Neural crest cell (in vitro differentiated cells): ENCODE measurements around the gene PRXL2B. TPM values are rescaled to one million over a fixed set of nuclear protein-coding genes. Genes with fewer than 3 reads are reported as not detected.

Experiments
- DNase-seq: peaks from one replicate; pipeline ENCODE4 v3.0.0; 2021; ENCODE audit warnings: low read depth, mixed read lengths, low spot score
- H3K27ac Mint-ChIP-seq: one replicate; pipeline ENCODE4 v1.8.0; 2021; ENCODE audit warnings: mild to moderate bottlenecking, mixed read lengths; ENCODE audit not compliant: unreplicated experiment
- H3K27me3 Mint-ChIP-seq: 2 replicates; pipeline ENCODE4 v1.8.0; 2021; ENCODE audit warnings: low read depth, mild to moderate bottlenecking, mixed read lengths
- H3K36me3 Mint-ChIP-seq: 2 replicates; pipeline ENCODE4 v1.8.0; 2021; ENCODE audit warnings: low read depth, mild to moderate bottlenecking, mixed read lengths
- H3K4me1 Mint-ChIP-seq: 2 replicates; pipeline ENCODE4 v1.8.0; 2021; ENCODE audit warnings: mixed read lengths
- H3K4me3 Mint-ChIP-seq: one replicate; pipeline ENCODE4 v1.8.0; 2021; ENCODE audit warnings: mild to moderate bottlenecking, mixed read lengths
- H3K9me3 Mint-ChIP-seq: 2 replicates; pipeline ENCODE4 v1.8.0; 2021; ENCODE audit warnings: mixed read lengths
- total RNA-seq: library from RNA; stranded (reverse); gene quantifications from 2 replicates; pipeline ENCODE4 v1.2.1, GENCODE V29; 2021
- TF ChIP-seq, protein P1 (sequence below): fragments of 200-600 bp; sonication (generic); conservative IDR thresholded peaks from 2 replicates; pipeline ENCODE4 v1.5.0; 2021; ENCODE audit warnings: antibody characterized with exemption, mild to moderate bottlenecking

Gene PRXL2B
- total RNA-seq, 1 donor from 2014 or later, result 51.3 TPM

DNA sequence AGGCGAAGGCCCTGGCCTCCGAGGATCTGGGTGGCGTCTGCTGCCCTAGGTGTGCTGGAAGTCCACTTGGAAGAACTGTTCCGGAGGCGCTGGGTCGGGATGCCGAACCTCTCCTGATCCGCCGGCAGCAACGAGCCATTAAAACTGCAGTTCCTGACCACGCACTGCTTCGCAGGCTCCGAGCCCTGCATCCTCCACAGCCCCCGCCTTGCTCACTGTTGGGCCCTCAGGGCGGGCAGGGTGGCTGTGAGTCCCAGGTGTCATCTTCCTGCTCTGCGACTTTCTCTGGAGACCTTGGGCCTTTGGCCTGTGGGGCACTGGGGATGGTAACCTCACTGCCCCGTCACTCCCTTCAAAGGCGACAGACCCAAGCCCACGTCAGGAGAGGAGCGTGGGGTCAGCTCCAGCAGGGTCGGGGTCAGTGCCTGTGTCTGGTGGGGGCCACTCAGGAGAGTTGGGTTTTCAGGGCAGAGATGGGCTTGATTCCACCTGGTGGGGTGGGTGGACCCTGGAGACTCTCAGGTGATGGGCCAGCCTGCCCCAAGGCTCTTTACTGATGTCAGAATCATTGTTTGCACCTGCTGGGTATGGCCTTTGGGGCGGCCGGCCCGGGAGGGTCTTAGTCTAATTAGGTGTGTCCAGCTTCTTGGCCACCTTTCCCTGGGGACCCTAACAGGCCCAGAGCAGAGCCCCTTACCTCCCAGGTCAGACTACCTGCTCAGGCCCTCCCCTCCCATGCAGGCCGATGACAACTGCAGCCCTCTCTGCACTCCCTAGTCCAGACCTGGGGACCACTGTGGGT, 3.1 kb downstream of the PRXL2B start:
- Mint-ChIP-seq H3K27ac (no peak overlapping the region), H3K4me3 (peak overlapping the region; percentile 54), H3K36me3 (no peaks in the 10 kb centered on the region), H3K4me1 (peaks cover 10% of the 10 kb centered on the region), H3K9me3 (no peaks in the 10 kb centered on the region), H3K27me3 (no peaks in the 10 kb centered on the region)
- DNase-seq, result no peak
- TF ChIP-seq, protein P1, sequence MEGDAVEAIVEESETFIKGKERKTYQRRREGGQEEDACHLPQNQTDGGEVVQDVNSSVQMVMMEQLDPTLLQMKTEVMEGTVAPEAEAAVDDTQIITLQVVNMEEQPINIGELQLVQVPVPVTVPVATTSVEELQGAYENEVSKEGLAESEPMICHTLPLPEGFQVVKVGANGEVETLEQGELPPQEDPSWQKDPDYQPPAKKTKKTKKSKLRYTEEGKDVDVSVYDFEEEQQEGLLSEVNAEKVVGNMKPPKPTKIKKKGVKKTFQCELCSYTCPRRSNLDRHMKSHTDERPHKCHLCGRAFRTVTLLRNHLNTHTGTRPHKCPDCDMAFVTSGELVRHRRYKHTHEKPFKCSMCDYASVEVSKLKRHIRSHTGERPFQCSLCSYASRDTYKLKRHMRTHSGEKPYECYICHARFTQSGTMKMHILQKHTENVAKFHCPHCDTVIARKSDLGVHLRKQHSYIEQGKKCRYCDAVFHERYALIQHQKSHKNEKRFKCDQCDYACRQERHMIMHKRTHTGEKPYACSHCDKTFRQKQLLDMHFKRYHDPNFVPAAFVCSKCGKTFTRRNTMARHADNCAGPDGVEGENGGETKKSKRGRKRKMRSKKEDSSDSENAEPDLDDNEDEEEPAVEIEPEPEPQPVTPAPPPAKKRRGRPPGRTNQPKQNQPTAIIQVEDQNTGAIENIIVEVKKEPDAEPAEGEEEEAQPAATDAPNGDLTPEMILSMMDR, result no peak

DNA sequence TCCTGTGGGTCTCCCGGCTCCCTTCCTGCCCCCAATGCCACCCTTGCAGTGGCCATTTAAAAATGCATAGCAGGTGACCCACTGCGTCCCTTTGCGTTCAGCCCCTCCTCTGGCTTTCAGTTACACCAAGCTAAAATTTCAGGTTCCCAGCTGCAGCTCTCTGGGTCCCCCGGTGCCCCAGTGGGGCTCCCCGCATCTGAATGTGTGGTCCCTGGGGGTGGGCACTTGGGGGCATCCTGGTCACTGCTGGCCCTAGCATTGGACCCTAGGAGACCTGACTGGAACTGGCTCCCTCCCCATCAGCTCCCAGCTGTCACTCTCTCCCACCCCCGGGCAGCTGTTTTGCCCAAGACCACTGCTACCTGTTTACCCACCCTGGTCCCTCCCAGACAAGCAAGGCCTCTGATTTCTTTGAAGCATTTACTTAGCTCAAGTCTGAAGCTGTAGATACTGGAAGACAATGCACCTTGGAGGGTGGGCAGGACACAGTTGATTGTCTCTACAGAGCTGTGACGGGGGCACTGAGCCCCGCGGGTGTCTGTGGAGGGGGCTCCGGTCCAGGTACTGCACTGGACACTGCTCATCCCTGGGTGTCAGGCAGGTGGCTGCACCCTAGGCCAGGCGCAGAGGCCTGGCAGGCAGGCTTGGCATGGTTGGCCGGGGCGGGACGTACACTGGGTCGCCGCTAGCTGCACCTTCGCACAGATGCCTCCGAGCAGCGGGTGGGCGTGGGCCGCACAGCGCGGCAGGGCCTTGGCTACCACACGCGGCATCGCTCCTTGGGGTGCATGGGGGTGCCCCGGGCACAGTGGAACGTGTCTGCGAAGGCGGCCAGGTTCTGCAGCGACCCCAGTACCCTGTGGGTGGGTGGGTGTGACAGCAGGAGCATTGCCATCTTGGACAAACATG, 3.9 kb downstream of the PRXL2B start:
- H3K4me3 Mint-ChIP-seq, result peak overlapping the region; percentile 47
- peaks cover 1% of the 10 kb centered on the region for H3K4me1 Mint-ChIP-seq
- H3K36me3 Mint-ChIP-seq, result no peaks in the 10 kb centered on the region
- no peaks in the 10 kb centered on the region for H3K9me3 Mint-ChIP-seq
- TF ChIP-seq, protein P1, result no peak
- H3K27ac Mint-ChIP-seq, result no peak overlapping the region
- DNase-seq, result no peak
- no peaks in the 10 kb centered on the region for H3K27me3 Mint-ChIP-seq

DNA sequence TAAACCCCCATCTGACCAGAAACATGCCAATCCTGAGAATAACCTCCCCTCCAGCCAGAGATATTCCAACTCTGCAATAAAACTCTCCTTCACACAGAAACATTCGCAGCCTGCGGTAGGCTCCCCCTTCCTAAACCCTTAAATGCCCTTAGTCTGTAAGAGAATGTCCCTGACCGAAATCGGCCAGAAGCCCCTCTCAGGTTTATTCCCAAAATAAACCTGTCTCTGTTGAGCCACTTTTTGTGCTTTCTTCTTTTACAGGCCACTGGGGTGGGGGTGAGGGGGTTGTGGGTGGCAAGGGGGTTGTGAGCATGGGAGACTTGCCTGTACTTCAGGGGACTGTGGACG, 4.6 kb downstream of the PRXL2B start:
- H3K9me3 Mint-ChIP-seq, result no peaks in the 10 kb centered on the region
- H3K27ac Mint-ChIP-seq, result no peak overlapping the region
- H3K4me3 Mint-ChIP-seq, result peak overlapping the region; percentile 65
- no peaks in the 10 kb centered on the region for H3K36me3 Mint-ChIP-seq
- H3K4me1 Mint-ChIP-seq, result no peaks in the 10 kb centered on the region
- TF ChIP-seq, protein P1, result no peak
- DNase-seq, result no peak
- no peaks in the 10 kb centered on the region for H3K27me3 Mint-ChIP-seq

DNA sequence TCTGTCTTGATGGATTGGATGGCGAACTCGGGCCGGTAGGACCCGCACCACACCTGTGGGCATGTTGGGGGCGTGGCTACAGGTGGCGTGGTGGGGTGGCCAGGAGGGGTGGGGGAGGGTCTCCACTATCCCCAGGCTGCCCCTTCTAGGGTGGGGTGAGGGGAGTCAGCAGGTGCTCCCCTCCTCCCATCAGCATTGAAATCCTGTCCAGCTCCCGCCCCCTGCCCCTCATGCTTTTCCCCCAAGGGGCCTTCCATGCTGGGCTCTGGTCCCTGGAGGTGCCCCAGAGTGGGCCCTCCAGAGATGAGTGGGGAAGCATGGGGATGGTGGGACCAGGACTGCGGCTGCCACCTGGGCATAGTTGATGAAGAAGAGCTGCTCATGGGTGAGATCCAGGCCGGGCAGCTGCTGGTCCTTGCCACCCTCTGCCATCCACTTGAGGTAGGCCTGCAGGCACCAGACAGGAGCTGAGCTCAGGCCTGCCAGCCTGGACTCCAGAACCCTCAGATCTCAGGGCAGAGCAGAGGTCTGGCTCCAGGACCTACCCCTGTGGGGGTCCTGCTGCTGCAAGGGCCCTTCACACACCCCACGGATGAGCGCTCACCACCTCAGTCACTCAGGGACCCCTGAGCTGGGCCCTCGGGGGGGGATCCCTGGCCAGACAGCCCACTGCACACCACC, 5.1 kb downstream of the PRXL2B start:
- no peaks in the 10 kb centered on the region for H3K4me1 Mint-ChIP-seq
- H3K27me3 Mint-ChIP-seq, result no peaks in the 10 kb centered on the region
- TF ChIP-seq, protein P1, result no peak
- no peak overlapping the region for H3K27ac Mint-ChIP-seq
- H3K36me3 Mint-ChIP-seq, result no peaks in the 10 kb centered on the region
- DNase-seq, result no peak
- no peaks in the 10 kb centered on the region for H3K9me3 Mint-ChIP-seq
- no peak overlapping the region for H3K4me3 Mint-ChIP-seq

DNA sequence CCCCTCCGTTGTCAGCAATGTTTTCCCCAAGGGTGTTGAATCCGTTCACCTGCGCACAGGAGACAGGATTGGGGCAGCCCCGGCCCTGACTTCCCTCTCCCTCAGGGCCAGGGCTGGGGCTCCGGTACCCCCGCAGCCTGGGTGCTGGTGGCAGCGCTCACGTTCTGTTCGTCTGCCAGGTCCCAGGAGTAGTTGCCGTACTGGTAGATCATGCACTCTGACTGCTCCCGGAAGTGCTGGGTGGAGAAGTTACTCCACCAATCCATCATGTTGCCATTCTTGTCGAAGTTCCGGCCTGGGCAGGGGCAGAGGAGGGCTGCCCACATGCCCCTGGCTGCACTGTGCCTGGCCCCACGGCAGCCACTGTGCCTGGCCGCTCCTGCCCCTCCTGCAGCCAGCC, 6.1 kb downstream of the PRXL2B start:
- no peaks in the 10 kb centered on the region for H3K4me1 Mint-ChIP-seq
- H3K9me3 Mint-ChIP-seq, result no peaks in the 10 kb centered on the region
- no peak for DNase-seq
- H3K4me3 Mint-ChIP-seq, result no peak overlapping the region
- TF ChIP-seq, protein P1, result no peak
- H3K27me3 Mint-ChIP-seq, result no peaks in the 10 kb centered on the region
- no peaks in the 10 kb centered on the region for H3K36me3 Mint-ChIP-seq
- H3K27ac Mint-ChIP-seq, result no peak overlapping the region
